Hypothalamus (tissue), 51 donors: ENCODE measurements around the gene FNDC11.
"Not testable (repeated sequence)": the region's sequence is repeated elsewhere in the genome, so short reads cannot be mapped to it uniquely, and the experiment has no call there.

Source experiments
- DNase-seq, 51 donors: peaks; one replicate each; lab custom pipeline; 2025; lab: John Stamatoyannopoulos, UW

FNDC11 gene

GRCh38 chr20:63595416-63596127 is 41.6 kb downstream of the FNDC11 start:
- no peak for DNase-seq

- DNase-seq: no peak
These were observed 42.5 kb downstream of the FNDC11 start for GRCh38 chr20:63596423-63596822.

- no peak for DNase-seq
These were observed 43.9 kb downstream of the FNDC11 start for GRCh38 chr20:63597651-63598478.

GRCh38 chr20:63598479-63599395 is 44.8 kb downstream of the FNDC11 start:
- DNase-seq: no peak

GRCh38 chr20:63599396-63600050 is 45.6 kb downstream of the FNDC11 start:
- DNase-seq: no peak

GRCh38 chr20:63601679-63602078 is 47.7 kb downstream of the FNDC11 start:
- not testable (repeated sequence) for DNase-seq

GRCh38 chr20:63602321-63602720 is 48.4 kb downstream of the FNDC11 start:
- no peak for DNase-seq
